Liver (tissue), 9 donors: ENCODE measurements around the gene XRCC6. TPM values are rescaled to one million over a fixed set of nuclear protein-coding genes. Genes with fewer than 3 reads are reported as not detected.

Source experiments
- DNase-seq: peaks from one replicate; pipeline ENCODE4 v3.0.0-alpha.2; 2017; ENCODE audit warnings: low spot score
- H3K27ac ChIP-seq, 2 donors: one replicate each; pipeline ENCODE4 v1.7.0; 2013; ENCODE audit warnings: inconsistent platforms in 2 of 2, low read length in 2 of 2, control low read depth in 1 of 2, low read depth in 1 of 2, mild to moderate bottlenecking in 1 of 2
- H3K27me3 ChIP-seq, 4 donors: one replicate each; pipeline versions ENCODE4 v1.6.1 to v1.7.0; 2013; ENCODE audit warnings: low read length in 3 of 4, inconsistent platforms in 1 of 4, mild to moderate bottlenecking in 1 of 4, moderate library complexity in 1 of 4; ENCODE audit not compliant: control insufficient read depth in 4 of 4, insufficient read depth in 4 of 4
- H3K36me3 ChIP-seq, 4 donors: one replicate each; pipeline versions ENCODE4 v1.6.1 to v1.7.0; 2013; ENCODE audit warnings: low read length in 3 of 4, mild to moderate bottlenecking in 3 of 4, low read depth in 1 of 4, moderate library complexity in 1 of 4; ENCODE audit not compliant: control insufficient read depth in 4 of 4, insufficient read depth in 3 of 4
- H3K4me1 ChIP-seq, 4 donors: one replicate each; pipeline versions ENCODE4 v1.6.1 to v1.7.0; 2013; ENCODE audit warnings: low read length in 3 of 4, mild to moderate bottlenecking in 3 of 4, moderate library complexity in 1 of 4; ENCODE audit not compliant: control insufficient read depth in 4 of 4, insufficient read depth in 4 of 4
- H3K4me3 ChIP-seq, 3 donors: one replicate each; pipeline versions ENCODE4 v1.6.1 to v1.7.0; 2013; ENCODE audit warnings: low read length in 3 of 3, control low read depth in 1 of 3, low read depth in 1 of 3, mild to moderate bottlenecking in 1 of 3
- H3K9ac ChIP-seq, 2 donors: one replicate each; pipeline ENCODE4 v1.7.0; 2013; ENCODE audit warnings: low read length in 2 of 2, mild to moderate bottlenecking in 2 of 2, moderate library complexity in 2 of 2, control low read depth in 1 of 2, low read depth in 1 of 2
- H3K9me3 ChIP-seq, 4 donors: one replicate each; pipeline versions ENCODE4 v1.6.1 to v1.7.0; 2013; ENCODE audit warnings: low read length in 3 of 4; ENCODE audit not compliant: control insufficient read depth in 4 of 4
- EGR1 ChIP-seq, 2 donors: IDR thresholded peaks; 2 replicates each; pipeline ENCODE4 v1.6.1; 2016 to 2018; ENCODE audit warnings: antibody characterized with exemption in 2 of 2, low read depth in 2 of 2
- FOXA1 ChIP-seq: IDR thresholded peaks from 2 replicates; pipeline ENCODE4 v1.6.1; 2016; ENCODE audit warnings: antibody characterized with exemption
- FOXA2 ChIP-seq: IDR thresholded peaks from 2 replicates; pipeline ENCODE4 v1.6.1; 2016; ENCODE audit warnings: antibody characterized with exemption
- GABPA ChIP-seq, 2 donors: IDR thresholded peaks in 1 of 2; conservative IDR thresholded peaks in 1 of 2; 2 replicates each; pipeline ENCODE4 v1.6.1; 2016; ENCODE audit warnings: antibody characterized with exemption in 2 of 2, mild to moderate bottlenecking in 1 of 2, moderate library complexity in 1 of 2
- NR2F2 ChIP-seq: IDR thresholded peaks from 2 replicates; pipeline ENCODE4 v1.6.1; 2016; ENCODE audit warnings: antibody characterized with exemption
- RXRA ChIP-seq, 2 donors: IDR thresholded peaks; 2 replicates each; pipeline ENCODE4 v1.6.1; 2017 to 2018; ENCODE audit warnings: antibody characterized with exemption in 2 of 2, mild to moderate bottlenecking in 1 of 2
- TAF1 ChIP-seq: conservative IDR thresholded peaks from 2 replicates; pipeline ENCODE4 v1.6.1; 2016; ENCODE audit warnings: antibody characterized with exemption, mild to moderate bottlenecking
- WGBS: extraction: QIAGEN DNeasy Blood & Tissue Kit; methylation state at CpG from one replicate; pipeline ENCODE4 v1.1.7; 2013; 5-methylcytosine and 5-hydroxymethylcytosine counted together
- polyA plus RNA-seq, 2 donors: library from polyadenylated mRNA; stranded (reverse) in 1 of 2; unstranded in 1 of 2; fragments of 200-250 nt in 1 of 2; fragments of >200 nt in 1 of 2; fragmentation: Nextera tagmentation in 1 of 2; extraction: Ambion mirVana in 1 of 2; gene quantifications; one replicate each; pipeline versions ENCODE4 v1.2.1 to v1.2.3, GENCODE V29; 2013 to 2015
- total RNA-seq, 2 donors: library from RNA; depleted of rRNA; stranded (reverse); fragments of >200 nt; gene quantifications; one replicate each; pipeline ENCODE4 v1.2.3, GENCODE V29; 2014
- TF ChIP-seq, protein P1 (sequence below): IDR thresholded peaks from 2 replicates; pipeline ENCODE4 v1.6.1; 2016; ENCODE audit warnings: antibody characterized with exemption
- TF ChIP-seq, protein P2 (sequence below): IDR thresholded peaks from 2 replicates; pipeline ENCODE4 v1.6.1; 2016; ENCODE audit warnings: antibody characterized with exemption
- TF ChIP-seq, protein P3 (sequence below): fragments of 150-350 bp; IDR thresholded peaks from 2 replicates; pipeline ENCODE4 v1.5.1; 2017; ENCODE audit warnings: improper control_type of control experiment, low read depth, low read length; ENCODE audit not compliant: missing input control
- TF ChIP-seq, protein P4 (sequence below): IDR thresholded peaks from 2 replicates; pipeline ENCODE4 v1.6.1; 2016; ENCODE audit warnings: antibody characterized with exemption
- donor health status: healthy.
- donor health status: healthy.
- donor health status: healthy.
- donor health status: healthy.
- donor health status: healthy.

XRCC6 gene
- total and polyA plus RNA-seq, 4 donors = 81.8 to 148 (median 96.0) TPM

DNA sequence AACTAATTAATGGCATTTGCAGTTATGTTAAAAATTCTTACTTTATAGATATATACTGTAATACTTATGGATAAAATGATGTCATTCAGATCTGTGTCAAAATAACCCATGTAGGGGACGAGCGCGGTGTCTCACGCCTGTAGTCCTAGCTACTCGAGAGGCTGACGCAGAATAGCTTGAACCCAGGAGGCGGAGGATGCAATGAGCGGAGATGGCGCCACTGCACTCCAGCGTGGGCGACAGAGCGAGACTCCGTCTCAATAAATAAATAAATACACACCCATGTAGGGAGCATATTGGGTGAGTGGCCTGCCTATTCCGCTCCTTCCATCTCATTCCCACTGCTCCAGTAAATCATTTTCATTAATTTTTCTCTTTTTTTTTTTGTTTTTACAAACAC lies 60.5 kb downstream of the XRCC6 start:
- WGBS = 56% methylated on average over 14 of the region's 14 CpGs
- Histone ChIP-seq H3K4me1 (peaks cover 0 to 6% (median 2%) of the 10 kb centered on the region in 4 donors), H3K27ac (no peak overlapping the region), H3K27me3 (no peaks in the 10 kb centered on the region), H3K9me3 (no peaks in the 10 kb centered on the region), H3K9ac (no peak overlapping the region), H3K4me3 (peak overlapping the region; percentile 62 to 88 (median 68)), H3K36me3 (peaks cover 4 to 23% (median 21%) of the 10 kb centered on the region in 4 donors)
- no peak for TF ChIP-seq NR2F2
- TF ChIP-seq FOXA2 = no peak
- TF ChIP-seq EGR1 (IDR thresholded peaks at IDR 0.05; ENCODE audit: low read depth in 2 of 2) = no peak
- TF ChIP-seq, protein P1, sequence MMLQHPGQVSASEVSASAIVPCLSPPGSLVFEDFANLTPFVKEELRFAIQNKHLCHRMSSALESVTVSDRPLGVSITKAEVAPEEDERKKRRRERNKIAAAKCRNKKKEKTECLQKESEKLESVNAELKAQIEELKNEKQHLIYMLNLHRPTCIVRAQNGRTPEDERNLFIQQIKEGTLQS = no peak
- no peak for TF ChIP-seq GABPA (IDR thresholded peaks at IDR 0.05 in 1 of 2, conservative IDR thresholded peaks at IDR 0.05 in 1 of 2)
- TF ChIP-seq, protein P2, sequence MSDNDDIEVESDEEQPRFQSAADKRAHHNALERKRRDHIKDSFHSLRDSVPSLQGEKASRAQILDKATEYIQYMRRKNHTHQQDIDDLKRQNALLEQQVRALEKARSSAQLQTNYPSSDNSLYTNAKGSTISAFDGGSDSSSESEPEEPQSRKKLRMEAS = no peak
- no peak for TF ChIP-seq TAF1
- no peak for TF ChIP-seq FOXA1
- TF ChIP-seq, protein P3, sequence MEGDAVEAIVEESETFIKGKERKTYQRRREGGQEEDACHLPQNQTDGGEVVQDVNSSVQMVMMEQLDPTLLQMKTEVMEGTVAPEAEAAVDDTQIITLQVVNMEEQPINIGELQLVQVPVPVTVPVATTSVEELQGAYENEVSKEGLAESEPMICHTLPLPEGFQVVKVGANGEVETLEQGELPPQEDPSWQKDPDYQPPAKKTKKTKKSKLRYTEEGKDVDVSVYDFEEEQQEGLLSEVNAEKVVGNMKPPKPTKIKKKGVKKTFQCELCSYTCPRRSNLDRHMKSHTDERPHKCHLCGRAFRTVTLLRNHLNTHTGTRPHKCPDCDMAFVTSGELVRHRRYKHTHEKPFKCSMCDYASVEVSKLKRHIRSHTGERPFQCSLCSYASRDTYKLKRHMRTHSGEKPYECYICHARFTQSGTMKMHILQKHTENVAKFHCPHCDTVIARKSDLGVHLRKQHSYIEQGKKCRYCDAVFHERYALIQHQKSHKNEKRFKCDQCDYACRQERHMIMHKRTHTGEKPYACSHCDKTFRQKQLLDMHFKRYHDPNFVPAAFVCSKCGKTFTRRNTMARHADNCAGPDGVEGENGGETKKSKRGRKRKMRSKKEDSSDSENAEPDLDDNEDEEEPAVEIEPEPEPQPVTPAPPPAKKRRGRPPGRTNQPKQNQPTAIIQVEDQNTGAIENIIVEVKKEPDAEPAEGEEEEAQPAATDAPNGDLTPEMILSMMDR = no peak
- TF ChIP-seq, protein P4, sequence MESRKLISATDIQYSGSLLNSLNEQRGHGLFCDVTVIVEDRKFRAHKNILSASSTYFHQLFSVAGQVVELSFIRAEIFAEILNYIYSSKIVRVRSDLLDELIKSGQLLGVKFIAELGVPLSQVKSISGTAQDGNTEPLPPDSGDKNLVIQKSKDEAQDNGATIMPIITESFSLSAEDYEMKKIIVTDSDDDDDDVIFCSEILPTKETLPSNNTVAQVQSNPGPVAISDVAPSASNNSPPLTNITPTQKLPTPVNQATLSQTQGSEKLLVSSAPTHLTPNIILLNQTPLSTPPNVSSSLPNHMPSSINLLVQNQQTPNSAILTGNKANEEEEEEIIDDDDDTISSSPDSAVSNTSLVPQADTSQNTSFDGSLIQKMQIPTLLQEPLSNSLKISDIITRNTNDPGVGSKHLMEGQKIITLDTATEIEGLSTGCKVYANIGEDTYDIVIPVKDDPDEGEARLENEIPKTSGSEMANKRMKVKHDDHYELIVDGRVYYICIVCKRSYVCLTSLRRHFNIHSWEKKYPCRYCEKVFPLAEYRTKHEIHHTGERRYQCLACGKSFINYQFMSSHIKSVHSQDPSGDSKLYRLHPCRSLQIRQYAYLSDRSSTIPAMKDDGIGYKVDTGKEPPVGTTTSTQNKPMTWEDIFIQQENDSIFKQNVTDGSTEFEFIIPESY = no peak
- no peak for DNase-seq

DNA sequence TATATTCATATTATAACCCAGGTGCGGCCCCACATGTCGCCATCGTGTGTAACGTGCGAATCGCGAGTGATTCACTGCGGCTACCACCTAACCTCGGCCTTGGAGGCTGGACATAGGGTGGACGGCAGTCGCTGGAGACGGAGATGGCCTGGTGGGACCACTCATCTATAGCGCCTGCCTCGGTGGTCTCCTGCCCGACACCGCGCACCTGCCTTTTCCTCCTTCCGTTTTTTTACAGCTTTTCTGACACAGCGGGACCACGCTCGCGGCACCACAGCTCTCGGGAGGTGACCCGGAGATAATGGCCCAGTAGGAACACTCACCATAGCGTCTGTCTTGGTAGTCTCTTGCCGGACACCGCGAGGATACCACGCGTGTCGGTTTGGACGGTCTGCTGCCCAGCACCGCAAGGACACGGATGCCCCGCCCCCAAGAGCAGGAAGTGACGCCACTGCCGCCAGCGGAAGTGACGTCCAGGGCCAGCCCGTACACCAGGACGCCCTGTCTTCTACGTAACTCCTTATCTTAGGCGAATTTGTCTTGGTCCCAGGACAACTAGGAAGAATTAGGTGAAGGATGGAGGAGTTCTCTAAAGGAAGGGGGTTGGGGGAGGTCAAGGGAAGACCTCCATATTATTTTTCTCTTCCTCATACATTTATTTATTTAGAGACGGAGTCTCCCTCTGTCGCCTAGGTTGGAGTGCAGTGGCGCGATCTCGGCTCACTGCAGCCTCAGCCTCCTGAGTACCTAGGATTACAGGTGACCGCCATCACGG lies 61.1 kb downstream of the XRCC6 start:
- WGBS = 54% methylated on average over 50 of the region's 50 CpGs
- H3K27me3 ChIP-seq = no peaks in the 10 kb centered on the region
- TF ChIP-seq RXRA (IDR thresholded peaks at IDR 0.05) (no peak), GABPA (IDR thresholded peaks at IDR 0.05 in 1 of 2, conservative IDR thresholded peaks at IDR 0.05 in 1 of 2) (peak; percentile 95 to 98)
- TF ChIP-seq, protein P3 = no peak
- peaks cover 4 to 23% (median 20%) of the 10 kb centered on the region in 4 donors for H3K36me3 ChIP-seq
- peaks cover 1 to 9% (median 6%) of the 10 kb centered on the region in 4 donors for H3K4me1 ChIP-seq
- H3K9ac ChIP-seq = peak overlapping the region; percentile 53 to 78
- no peaks in the 10 kb centered on the region for H3K9me3 ChIP-seq
- DNase-seq = peak; percentile 93
- peak overlapping the region; percentile 69 to 76 for H3K27ac ChIP-seq
- H3K4me3 ChIP-seq = peak overlapping the region; percentile 62 to 88 (median 68)
